ENCODE results near the gene RC3H1.
A peak's percentile ranks its signal among the peaks of the same experiment; 100 is the strongest.
"Not testable (repeated sequence)": the region's sequence is repeated elsewhere in the genome, so short reads cannot be mapped to it uniquely, and the experiment has no call there.

The RC3H1 gene, protein sequence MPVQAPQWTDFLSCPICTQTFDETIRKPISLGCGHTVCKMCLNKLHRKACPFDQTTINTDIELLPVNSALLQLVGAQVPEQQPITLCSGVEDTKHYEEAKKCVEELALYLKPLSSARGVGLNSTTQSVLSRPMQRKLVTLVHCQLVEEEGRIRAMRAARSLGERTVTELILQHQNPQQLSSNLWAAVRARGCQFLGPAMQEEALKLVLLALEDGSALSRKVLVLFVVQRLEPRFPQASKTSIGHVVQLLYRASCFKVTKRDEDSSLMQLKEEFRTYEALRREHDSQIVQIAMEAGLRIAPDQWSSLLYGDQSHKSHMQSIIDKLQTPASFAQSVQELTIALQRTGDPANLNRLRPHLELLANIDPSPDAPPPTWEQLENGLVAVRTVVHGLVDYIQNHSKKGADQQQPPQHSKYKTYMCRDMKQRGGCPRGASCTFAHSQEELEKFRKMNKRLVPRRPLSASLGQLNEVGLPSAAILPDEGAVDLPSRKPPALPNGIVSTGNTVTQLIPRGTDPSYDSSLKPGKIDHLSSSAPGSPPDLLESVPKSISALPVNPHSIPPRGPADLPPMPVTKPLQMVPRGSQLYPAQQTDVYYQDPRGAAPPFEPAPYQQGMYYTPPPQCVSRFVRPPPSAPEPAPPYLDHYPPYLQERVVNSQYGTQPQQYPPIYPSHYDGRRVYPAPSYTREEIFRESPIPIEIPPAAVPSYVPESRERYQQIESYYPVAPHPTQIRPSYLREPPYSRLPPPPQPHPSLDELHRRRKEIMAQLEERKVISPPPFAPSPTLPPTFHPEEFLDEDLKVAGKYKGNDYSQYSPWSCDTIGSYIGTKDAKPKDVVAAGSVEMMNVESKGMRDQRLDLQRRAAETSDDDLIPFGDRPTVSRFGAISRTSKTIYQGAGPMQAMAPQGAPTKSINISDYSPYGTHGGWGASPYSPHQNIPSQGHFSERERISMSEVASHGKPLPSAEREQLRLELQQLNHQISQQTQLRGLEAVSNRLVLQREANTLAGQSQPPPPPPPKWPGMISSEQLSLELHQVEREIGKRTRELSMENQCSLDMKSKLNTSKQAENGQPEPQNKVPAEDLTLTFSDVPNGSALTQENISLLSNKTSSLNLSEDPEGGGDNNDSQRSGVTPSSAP

DNA sequence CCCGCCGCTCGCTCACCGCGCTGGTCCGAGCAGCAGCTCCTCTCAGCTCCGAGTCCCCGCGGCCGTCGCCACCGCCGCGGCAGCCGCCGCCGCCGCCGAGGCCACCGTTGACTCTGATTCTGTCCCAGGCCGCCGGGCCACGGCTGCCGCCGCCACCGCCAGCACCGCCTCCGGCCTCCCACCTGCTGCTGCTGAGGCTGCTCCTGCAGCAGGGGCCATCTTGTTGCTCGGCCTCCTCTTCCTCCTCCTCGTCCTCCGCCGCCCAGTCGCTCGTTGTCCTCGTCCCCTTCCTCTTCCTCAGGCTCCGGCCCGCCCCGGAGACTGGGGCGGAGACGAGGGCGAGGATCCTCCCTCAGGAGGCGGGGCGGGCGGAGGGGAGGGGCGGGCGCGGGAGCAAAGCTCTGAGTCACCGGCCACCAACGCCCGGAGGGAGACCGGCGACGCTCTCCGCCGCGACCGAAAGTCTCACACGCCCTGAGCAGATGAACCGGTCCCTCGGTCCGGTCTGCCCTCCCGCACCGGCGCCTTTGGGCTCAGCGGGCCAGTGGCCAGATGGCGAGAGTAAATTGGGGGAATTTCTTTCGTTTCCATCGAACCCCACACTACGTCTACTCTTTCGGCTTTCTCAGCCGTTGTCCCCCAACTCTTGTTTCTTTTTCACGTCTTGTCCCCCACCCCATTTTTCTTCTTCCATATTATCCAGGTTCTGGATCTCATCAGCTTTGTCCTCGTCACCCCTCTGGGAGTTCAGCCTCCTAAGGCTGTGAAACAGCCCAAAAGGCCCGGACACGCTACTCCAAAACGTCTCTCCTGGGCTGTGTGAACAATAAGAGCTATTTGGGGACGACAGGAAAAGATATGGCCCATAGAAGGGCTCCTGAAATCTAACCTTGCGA, at the start of gene RC3H1:
TSS of gene RC3H1 (minus strand) at position 278 of the 896 bp plus-strand sequence. CDS start 29,372 bp downstream, outside the sequence.
- DNase-seq (ENCODE audit: low spot score), result peak; percentile 95

DNA sequence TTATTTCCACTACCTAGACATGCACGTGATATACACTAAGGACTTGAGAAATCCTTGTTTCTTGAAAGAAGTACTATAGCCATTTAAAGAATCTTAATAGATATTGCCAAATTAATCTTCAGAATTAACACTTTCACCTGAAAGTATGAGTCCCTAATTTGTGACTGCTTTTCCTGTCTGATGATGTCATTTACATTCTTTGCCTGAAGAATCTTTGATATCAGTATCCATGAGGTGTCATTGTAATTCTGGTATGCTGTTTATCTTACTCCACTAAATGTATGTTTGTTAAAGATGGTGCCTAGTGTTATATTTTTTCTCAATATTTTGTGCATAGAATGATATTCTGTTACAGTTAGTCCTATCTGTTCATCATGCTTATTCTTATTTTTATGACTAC, 48.5 kb upstream of the RC3H1 start:
- no peak for DNase-seq (ENCODE audit: low spot score)

DNA sequence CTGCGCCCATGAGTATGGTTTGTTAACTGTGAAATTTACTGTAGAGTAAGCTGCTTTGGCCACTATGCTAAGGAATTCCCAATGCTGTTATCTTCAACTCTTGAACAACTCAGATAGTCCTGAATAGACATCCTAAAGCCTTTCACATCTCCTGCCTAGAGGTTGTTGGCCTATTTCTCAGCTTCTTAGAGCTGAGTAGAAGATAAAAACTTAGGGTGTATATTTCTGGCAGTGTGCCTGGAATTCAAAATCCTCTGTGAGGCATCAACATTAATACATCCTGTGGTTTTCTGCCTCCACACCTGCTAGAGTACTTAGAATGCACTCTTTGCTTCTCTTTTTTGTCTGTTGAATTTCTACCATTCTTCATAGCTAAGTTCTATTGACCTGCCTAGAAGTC, 45.8 kb upstream of the RC3H1 start:
- DNase-seq (ENCODE audit: low spot score), result no peak

DNA sequence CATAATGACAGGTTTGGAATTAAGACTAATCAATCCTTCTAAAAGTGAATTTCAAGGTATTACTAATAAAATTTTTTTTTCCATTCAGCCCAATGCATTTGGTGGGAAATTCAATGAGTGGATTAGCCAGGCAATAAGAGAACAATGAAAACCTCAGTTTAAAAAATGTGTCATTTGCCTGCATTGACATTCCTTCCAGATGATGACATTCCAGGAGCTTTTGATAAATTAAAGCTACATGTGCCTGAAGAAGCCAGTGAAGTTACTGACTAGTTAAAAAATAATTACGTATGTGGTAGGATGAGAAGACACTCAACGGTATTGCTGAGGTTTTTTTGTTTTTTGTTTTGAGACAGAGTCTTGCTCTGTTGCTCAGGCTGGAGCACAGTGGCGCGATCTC, 37.9 kb upstream of the RC3H1 start:
- no peak for DNase-seq (ENCODE audit: low spot score)

DNA sequence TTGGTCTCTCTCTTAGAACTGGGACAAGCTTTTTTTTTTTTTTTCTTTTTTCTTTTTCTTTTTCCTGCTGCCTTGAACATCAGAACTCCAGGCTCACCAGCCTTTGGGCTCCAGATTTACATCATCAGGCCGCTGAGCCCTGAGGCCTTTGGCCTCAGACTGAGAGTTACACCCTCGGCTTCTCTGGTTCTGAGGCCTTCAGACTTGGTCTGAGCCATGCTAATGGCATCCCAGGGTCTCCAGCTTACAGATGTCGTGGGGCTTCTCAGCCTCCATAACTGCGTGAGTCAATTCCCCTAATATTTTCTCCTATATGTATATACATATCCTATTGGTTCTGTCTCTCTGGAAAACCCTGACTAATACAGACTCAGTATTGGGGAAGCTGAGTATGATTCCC, 36.5 kb upstream of the RC3H1 start:
- DNase-seq (ENCODE audit: low spot score), result no peak

DNA sequence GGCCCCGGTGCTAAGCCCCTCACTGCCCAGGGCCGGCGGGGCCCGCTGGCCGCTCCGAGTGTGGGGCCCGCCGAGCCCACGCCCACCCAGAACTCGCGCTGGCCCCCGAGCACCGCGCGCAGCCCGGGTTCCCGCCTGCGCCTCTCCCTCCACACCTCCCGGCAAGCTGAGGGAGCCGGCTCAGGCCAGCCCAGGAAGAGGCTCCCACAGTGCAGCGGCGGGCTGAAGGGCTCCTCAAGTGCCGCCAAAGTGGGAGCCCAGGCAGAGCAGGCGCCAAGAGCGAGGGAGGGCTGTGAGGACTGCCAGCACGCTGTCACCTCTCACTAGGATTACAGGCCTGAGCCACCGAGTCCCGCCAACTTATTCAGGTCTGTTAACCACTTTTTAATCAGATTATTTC, 34.5 kb upstream of the RC3H1 start:
- DNase-seq (ENCODE audit: low spot score), result not testable (repeated sequence)

DNA sequence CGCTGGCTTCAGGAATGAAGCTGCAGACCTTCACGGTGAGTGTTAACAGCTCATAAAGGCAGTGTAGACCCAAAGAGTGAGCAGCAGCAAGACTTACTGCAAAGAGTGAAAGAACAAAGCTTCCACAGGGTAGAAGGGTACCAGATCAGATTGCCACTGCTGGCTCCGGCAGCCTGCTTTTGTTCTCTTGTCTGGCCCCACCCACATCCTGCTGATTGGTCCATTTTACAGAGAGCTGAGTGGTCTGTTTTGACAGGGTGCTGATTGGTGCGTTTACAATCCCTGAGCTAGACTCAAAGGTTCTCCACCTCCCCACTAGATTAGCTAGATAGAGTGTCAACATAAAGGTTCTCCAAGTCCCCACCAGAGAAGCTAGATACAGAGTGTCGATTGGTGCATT, 33.6 kb upstream of the RC3H1 start:
- not testable (repeated sequence) for DNase-seq (ENCODE audit: low spot score)

DNA sequence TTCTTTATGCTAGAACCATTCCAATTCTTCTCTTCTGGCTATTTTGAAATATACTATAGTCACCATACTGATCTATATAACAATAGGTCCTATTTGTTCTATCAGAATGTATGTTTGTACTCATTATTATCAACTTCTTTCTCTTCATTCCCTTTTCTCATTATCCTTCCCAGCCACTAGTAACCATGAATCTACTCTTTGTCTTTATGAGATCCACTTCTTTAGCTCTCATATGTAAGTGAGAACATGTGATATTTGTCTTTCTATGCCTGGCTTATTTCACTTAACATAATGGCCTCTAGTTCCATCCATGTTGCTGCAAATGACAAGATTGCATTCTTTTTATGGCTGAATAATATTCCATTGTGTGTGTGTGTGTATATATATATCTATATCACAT, 31.7 kb upstream of the RC3H1 start:
- no peak for DNase-seq (ENCODE audit: low spot score)

DNA sequence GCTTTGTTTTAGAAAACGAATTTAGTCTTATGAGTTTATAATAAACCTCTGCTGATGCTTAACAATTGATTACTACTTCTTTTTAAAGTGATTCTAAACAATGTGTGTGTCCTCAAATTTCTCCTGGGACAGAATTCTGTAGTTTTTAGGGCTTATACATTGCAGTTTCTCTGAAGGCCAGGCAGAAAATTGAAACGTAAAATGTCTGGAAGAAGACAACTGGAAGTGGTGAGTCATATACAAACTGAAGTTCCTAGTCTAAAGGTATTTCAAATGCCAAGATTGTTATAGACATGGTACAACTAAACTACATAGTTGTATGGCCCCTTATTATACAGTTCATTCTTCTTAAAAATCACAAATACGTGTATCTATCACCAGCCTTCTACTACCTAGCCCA, 30.5 kb upstream of the RC3H1 start:
- peak; percentile 45 for DNase-seq (ENCODE audit: low spot score)

DNA sequence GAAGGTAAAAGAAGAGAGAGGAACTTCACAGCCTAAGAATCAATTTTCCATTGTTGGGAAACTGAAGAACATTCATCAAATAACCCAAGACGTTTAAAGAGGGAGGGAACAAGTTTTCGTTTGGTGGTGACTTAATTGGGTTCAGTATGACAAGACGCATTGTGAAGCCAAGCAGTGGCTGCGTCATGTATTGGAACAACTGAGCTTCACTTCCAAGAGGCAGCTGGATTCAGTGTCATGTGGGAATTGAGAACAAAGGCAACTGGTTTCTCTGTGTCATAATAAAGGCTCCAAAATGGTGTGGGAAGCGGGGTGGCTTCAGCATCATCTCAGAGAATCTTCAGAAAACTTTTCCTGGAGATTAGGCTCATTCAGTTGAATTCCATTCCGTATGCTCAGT, 29.8 kb upstream of the RC3H1 start:
- peak; percentile 94 for DNase-seq (ENCODE audit: low spot score)

DNA sequence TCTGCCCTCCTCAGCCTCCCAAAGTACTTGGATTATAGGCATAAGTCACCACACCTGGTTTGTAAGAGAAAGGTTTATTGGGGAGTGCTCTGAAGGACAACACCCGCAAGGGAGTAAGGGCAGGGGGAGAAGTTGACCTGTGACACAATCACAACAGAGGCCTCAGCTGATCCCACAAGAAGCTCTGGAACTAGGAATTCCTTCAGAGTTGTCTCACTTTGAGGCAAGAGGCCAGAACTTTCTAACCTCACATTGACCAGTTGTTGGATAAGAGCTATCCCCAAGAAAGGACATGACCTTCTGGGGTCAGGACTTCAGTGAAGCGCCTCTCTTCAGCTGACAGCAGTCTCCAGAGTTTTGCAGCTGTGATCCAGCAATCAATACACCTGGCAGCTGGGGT, 27.4 kb upstream of the RC3H1 start:
- no peak for DNase-seq (ENCODE audit: low spot score)

DNA sequence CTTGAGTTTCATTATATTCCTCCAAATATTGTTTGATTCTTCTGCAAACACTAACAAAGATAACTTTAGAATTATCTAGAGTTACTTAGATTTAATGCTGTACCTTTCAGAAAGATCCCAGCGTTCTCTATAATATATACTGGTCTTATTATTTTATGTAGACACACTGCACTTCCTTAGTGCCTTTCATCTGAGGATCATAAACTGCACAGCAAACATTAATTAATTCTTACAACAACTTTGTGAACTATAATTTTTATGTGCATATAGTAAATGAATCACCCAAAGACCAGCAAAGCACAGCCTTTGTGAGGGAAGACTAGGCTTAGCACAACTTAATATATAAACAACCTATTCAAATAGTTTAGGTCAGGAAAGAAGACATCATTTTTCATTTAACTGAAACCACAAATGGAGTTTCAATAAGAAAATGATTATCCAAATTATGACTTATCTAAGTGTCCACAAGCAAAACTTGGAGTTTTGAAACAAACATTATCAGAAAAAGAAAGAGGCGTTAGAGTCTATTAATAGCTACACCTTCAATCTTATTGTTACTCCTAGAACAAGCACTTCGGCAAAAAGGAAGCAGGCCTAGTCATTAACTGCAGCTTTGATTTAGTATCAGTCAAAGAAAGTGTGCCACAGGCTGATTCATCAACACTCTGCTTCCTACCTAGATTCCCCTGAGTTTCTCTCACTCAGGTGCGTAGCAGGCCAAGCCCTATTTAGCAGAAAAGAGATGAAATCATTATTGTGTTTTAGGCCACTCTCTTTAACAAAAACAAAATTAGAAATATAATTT, 22.5 kb upstream of the RC3H1 start:
- DNase-seq (ENCODE audit: low spot score), result no peak

DNA sequence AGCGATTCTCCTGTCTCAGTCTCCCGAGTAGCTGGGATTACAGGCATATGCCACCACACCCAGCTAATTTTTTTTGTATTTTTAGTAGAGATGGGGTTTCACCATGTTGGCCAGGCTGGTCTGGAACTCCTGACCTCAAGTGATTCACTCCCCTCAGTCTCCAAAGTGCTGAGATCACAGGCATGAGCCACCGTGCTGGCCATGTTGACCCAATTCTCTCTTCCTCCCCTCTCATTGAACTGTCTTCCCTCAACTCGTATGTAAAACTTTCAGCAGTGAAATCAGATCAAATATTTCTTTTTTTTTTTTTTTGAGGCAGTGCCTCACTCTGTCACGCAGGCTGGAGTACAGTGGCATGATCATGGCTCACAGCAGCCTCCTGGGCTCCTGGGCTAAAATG, 20.4 kb upstream of the RC3H1 start:
- not testable (repeated sequence) for DNase-seq (ENCODE audit: low spot score)

DNA sequence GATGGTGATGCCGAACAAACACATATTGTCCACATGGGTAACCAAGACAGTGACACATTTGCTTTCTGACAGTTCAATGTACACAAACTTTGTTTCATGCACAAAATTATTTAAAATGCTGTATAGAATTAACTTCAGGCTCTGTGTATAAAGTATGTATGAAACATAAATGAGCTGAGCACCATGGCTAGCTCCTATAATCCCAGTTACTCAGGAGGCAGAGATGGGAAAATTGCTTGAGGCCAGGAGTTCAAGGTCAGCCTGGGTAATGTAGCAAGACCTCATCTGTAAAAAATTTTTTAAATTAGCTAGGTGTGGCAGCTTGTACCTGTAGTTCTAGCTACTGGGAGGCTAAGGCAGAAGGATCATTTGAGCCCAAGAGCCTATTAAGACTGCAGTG, 19.2 kb upstream of the RC3H1 start:
- DNase-seq (ENCODE audit: low spot score), result no peak

DNA sequence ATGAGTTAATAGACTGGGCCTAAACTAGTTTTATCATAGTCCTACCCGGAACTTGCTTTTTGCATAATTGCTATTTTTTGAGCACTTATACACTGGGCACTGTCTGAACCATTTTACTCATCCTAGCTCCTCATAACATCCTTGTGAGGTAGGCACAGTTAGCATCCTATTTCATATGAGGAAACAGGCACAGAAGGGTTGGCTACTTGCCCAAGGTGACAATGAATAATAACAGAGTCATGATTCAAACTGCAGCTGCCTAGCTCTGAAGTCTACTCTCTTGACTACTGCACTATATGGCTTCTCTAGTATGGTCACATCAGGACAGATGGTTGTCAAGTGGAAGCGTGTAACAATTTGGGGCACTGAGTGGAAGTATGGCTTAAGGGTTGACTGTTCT, 18.2 kb upstream of the RC3H1 start:
- no peak for DNase-seq (ENCODE audit: low spot score)

DNA sequence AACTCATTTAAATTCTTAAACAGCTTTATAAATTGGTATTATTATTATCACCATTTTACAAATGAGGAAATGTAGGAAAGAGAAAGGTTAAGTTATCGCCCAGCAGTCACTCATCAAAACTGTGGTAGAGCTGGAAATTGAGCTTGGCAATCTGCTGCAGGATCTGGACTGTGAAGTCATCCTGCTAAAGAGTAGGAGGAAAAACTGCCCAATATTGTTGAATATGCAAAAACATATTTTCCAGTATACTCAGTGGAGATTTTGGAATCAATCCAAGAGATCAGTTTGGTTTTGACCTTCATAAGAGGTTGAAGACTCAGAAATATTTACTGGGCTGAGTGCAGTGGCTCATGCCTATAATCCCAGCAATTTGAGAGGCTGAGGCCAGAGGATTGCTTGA, 16.9 kb upstream of the RC3H1 start:
- no peak for DNase-seq (ENCODE audit: low spot score)

DNA sequence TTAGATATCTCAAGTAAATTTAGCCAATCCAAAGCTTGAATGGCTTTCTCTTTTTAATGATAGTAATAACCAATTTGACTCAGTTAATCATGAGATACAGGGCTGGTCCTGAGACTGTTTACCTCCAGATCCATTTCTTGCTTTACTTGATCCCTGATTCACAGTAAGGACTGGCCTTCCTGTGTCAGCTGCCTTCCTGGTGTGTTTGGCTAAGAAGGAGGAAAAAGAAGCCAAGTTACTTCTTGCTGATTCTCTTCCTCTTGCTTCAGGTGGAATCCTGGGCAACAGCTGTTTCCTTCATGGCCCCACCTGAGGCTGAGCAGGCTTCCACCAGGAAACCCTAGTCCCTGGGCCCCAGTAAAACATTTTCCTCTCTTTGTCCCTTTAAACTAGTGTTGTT, 14.6 kb upstream of the RC3H1 start:
- no peak for DNase-seq (ENCODE audit: low spot score)

DNA sequence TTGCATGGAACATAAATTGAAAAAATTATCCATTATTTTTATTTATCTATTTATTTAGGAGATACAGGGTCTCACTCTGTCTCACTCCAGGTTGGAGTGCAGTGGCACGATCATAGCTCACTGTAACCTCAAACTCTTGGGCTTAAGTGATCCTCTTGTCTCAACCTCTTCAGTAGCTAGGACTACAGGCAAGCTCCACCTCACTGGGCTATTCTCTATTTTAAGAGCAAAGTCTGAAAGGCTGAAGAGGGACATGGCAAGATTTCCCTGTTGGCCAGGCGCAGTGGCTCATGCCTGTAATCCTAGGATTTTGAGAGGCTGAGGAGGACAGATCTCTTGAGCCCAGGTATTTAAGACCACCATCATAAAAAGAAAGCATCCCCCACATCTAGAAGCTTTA, 14.0 kb upstream of the RC3H1 start:
- no peak for DNase-seq (ENCODE audit: low spot score)

DNA sequence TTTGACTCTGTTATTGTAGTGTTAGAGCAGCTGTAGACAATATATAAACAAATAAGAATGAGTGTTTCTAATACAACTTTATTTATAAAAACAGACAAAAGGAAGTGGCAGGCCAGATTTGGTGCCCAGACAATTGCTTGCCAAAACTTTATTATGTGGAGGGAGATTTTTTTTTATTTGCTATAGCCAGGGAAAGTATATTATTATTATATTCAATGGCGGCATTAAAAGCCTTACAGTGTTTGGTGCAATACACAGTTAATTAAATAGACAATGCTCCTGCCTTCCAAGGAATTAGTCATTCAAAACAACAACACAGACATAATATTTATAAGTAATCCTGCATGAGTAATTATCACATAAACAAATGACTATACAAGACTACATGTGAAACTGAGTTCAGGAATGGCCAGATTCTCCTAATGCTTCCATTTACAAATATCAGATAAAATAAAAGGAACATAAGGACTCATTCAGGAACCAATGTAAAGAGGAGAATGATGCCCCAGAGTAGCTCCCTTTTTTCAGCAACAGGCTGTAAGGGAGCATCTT, 10.6 kb upstream of the RC3H1 start:
- DNase-seq (ENCODE audit: low spot score), result no peak

DNA sequence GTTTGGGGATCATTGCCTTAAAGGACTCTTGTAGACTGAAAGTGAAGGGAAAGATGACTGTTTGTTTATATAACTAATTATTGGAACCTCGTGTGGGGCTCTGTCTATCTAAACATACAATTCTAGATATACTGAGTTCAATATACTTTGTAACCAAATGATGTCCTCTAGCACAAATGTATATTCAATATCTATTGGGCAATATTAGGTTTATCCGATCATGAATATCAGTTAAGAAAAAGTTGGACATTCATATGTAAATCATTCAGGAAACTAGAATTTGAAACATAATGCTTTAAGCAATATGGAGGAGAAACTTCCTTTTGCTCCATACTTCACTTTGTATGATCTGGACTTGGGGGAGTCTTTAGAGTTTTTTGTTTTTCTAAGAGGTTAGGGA, 8.9 kb upstream of the RC3H1 start:
- DNase-seq (ENCODE audit: low spot score), result no peak

DNA sequence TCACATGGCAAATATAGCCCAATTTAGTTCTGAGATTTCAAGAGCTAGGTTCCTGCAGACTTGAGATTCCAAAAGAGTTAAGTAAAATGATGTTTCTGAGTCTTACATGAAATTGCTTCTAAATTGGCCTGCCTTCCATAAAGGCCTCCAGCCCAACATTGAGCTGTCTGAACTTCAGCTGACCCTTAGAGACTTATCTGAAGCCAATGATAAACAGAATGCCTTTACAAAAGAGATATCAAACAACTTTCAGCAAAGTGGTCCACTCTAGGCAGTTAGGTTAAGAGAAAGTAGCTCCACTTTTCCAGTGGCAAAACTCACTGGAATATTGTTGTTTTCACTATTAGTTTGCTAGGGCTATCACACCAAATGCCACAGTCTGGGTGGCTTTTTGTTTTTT, 6.3 kb upstream of the RC3H1 start:
- no peak for DNase-seq (ENCODE audit: low spot score)

Measured in globus pallidus (tissue), 1 donor.